HG02623 (cell line): Measurements from ENCODE around the gene KCNQ1.

Source experiments
- ATAC-seq: cut with Tn5 transposase; IDR thresholded peaks from one replicate; pipeline ENCODE4 v1.9.1; 2021; ENCODE audit warnings: moderate library complexity; ENCODE audit not compliant: unreplicated experiment

KCNQ1 gene

DNA sequence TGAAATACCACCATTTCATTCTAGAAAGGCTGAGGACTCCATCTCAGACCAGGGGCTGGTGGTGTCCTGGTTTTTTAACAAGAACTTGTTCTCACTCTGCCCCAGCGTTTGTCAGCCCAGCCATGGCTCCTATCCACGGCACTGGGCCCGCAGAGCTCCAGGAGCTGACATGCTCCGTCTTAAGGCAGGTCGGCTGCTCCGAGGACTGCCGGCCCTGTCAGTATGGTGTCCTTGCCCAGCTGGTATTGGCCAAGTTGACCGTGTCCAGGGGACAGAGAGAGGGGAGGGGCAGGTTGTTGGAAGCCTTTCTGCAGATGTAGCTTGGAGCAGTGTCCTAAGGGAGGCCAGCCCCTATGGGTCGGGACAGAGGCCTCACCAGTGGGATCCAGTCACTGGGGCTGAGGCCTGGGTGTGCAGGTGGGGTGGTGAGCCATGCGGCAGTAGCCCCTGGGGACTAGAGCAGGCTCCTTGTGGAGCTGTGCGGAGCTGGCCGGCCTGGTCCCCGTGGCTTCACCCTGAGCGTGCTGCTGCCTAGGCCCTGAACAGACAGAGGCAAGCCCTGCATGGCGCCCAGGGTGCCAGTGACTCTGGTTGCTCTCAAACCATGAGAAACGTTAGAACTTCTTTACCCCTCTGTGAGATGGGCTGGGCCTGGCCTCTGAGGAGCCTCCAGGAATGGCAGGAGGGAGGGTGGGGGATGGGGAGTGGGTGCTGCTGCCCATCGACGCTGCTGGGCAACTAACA, 294.9 kb downstream of the KCNQ1 start:
- no peak for ATAC-seq

DNA sequence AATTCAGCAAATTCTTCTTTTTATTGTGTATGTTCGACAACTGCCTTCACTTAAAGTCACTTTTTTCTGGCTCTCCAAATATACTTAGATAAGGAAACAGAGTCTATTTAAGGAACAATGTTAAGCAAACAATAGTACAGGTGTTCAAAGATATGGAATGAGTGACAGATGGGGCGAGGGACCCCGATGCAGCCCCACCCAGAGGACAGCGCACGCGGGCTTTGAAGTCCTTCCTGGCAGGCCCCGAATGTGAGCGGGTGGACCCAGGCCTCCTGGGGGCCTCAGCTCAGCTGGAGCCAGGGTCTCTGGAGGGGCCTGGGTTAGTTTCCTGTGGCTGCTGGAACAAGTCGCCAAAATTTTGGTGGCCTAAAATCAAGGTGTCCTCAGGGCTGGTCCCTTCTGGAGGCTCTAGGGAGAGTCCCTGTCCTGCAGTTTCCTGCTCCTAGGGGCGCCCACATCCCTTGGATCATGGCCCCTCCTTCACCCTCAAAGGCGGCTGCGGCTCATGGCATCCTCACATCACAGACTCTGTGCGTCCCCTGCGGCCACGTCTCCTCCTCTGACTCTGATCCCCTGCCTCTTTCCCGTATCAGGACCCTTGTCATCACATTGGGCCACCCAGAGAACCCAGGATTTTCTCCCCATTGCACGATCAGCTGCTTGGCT, 295.6 kb downstream of the KCNQ1 start:
- ATAC-seq: no peak

DNA sequence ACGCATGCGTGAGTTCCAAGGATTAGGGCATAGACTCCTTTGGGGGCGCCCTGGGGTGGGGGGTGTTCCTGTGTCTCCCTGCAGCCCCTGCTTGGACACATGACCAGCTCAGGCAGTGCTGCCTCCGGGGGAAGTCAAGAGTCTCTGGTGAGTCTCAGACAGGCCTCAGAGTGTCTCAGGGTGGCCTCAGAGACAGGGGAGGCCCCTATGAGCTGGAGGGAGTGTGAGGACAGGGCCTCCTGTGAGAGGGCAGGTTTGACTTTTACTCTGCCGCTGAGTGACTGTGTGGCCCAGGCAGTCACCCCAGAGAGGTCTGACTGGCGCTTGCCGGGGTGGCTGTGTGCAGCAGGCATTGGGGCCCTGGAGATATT, 296.2 kb downstream of the KCNQ1 start:
- no peak for ATAC-seq

DNA sequence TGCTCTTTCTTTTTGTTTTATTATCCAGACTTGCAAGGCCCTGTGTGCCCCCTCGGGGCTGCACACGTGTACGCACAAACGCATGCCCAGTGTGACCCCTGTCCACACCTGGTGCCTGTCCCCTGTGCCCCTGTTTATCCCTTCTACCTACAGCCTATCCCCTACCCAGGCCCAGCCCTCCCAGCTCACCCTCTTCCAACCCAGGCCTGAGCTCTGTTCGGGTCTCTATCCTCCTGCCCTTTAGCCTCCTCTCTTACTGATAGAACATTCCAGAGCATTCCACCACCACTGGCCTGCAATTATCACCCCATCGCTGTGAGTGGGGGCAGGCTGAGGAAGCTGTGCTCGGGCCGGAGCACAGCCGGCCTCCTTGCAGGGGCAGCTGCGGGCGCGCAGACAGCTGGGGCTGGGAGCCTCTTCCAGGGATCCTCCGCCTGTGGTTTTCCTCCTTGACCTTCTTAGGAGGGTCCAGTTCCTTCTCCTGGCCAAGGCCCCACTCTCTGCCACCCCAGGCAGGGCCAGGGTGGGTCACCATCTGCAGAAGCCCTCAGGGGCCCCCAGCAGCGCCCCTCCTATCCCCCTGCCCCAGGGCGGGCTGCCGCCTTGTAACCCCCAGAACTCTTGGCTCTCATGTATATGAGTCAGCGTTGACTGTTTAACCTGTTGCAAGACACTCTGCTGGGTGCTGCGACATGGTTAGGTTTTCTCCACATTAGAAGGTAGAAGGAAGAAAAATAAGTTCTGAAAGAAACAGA, 296.7 kb downstream of the KCNQ1 start:
- no peak for ATAC-seq

DNA sequence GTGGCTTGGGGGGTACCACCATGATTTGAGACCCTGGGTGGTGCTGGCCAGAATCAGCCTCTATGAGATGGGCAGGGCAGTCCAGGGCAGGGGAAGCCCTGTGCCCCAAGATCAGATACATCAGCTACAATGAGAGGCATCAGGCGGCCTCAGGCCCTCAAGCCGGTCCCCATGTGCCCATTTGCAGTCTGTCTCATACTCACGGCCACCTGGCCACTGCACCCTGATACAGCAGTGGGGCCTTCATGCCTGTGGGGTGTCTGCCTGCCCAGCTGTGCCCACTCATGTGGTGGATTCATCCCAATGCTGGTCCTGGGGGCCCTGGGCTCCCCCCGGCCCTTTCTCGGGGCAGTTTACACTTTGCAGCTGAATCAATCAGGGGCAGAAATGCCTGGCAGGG, 297.4 kb downstream of the KCNQ1 start:
- ATAC-seq: no peak

DNA sequence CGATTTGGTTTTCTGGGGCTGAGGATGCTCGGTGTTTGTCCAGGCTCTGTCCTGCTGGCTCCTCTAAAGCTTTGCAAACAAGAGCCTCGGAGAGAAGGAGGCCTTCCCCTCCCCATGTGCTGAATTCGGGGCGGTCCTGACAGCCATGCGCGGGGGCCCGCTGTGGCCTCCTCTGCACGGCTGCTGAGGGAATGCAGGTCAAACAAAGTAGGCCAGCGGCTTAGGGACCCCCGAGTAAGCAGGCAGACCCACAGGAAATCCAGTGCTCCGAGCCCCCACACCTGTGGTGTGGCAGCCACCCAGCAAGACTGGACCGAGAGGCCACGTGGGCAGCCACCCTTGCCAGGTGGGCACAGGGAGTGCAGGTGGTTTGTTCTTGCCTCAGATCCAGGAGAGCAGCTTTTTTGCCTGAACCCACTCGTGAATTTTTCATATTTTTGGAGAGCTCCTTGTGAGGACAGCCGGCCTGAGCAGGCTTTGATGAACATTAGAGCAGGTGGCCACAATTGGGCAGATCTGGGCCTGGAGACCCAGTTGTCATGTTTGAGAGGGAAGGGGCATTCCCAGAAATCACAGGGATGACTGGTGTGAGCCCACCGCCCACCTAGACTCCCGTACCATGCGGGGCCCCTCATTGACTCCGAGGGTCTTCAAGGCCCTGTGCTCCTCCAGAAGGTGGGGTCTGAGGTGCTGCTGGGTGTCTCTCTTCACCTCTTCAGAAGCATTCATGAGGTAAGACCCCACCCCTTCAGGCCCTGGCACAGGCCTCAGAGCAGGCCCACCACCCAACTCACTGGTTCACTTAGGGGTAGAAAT, 298.0 kb downstream of the KCNQ1 start:
- ATAC-seq: no peak

DNA sequence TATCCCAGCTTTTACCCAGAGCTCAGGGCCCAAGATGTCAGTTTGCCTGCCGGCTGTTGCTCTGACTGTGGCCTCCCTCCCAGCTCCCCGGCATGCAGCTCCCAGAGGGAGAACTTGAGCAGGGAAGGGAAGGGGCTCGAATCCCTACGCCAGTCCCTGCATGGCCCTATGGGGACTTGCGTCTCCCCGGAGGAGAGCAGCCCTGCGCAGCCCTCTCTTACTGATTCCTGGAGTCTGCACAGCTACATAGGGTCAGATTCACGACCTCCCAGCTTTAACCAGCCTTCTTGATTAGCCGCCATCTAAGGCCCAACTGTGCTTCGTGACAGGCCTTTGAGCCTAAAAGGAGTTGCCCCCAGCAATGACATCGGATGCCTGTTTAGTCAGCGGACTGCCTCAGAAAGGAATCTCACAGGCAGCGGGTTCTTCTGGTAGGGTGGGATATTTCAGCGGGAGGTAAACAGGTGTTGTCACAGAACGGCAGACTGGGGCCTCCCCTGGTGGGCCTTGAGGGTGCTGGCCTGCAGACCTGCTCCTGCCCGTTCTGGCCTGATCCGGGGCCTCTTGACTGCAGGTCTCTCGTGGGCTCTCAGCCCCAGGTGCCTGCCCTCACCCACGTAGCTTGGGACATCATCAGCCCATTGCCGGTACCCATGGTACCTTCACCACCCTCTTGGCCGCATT, 298.8 kb downstream of the KCNQ1 start:
- ATAC-seq: no peak

DNA sequence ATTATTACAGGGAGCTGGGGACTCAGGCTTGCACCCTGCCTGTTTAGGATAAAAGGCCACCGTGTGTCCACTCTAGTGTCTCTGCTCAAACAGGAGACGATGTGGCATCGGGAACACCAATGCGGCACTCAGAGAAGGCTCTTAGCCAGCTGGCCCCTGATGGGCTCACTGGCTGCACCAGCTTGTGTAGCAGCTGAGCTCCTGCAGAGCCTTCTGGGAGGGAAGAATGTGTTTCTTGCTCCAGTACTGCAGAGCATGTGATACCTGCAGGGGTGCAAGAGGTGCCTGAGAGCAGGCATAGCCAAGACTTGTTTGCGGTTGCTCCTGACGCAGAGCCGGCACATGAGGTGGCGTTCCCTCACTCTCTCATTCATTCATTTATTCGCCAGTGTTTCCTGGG, 299.4 kb downstream of the KCNQ1 start:
- no peak for ATAC-seq

DNA sequence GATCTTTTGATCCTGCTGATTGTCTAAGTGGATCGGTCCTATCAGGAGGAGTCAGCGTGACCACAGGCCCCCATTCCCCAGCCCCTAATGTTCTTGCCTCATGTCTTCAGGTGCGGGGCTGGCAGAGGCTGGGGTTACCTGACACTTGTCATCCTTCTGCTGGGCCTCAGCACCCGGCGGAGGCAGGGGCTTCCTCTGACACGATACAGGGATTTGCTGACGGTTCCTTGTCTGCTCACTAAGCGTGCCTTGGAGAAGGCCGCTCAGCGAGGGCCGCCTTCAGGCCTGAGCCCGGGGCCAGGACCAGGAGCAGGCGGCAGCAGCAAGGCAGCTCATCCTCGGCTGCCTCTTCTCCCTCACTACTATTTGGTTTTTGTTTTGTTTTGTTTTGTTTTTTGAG, 300.7 kb downstream of the KCNQ1 start:
- no peak for ATAC-seq

DNA sequence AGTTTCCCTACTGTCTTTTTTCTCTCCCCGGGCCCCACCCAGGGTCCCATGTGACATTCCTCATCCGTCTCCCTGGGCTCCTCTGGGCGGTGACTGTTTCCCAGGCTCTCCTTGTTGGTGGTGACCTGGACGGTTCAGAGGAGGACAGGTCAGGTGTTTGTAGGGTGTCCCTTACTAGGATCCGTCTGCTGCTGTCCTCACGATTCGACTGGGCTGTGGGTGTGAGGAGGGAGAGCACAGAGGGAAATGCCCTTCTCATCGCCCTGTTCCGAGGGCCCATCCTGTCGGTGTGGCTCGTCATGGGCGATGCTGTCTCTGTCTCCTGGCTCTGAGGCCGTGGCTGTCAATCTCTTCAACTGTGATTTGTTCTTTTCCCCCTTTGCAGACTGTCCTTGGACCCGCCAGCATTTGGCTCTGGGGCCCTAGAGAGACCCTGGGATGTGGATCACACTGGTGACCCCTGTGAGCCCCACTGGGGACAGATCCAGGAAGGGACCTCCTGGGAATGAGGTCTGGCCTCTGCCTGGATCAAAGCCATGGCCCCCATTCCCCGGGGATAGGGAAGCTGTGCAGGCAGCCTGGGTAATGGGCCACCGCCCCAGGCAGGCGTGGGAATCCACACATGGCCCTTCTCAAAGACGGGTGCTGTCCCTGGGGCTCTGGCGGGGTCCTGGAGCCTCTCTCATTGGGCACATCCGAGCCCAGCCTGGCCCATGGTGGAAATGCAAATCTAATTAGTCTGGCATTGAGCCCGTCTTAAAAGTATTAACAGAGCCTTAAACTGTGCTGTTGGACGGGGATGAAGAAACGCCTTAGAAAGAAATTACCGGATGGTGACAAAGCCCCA, 301.8 kb downstream of the KCNQ1 start:
- no peak for ATAC-seq

DNA sequence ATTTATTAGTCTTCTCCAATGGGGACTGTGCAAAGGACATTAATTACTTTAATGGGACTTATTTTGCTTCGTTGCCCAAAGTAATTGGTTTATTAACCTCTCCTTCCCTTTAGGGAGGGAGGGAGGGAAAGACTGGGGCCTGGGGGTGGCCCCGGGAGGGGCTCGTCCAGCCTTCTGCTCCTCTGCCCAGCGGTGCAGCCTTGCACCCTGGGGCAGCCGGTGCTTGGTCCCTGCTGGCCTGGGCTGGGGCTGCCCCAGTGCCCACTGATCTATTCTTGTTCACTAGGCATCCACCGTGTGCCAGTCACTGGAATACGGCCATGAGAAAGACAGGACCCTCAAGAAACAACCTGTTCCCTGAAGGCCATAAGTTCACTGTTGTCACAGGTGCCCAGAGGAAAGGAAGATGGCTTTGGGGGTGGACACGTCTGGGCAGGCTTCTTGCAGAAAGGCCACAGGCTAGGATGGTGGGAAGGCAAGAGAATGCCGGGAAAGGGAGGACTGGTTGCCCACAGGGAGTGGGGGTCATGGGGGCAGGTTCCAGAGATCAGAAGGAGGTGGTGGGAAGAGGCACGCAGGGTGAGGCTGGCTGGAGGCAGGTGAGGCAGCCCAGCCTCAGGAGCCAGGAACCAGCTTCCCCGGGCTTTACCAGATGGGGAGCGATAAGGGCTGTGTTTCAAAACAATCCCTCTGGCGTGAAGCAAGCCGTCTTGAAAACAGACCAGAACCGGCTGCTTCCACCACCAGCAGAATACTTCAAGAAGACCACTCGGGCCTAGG, 302.6 kb downstream of the KCNQ1 start:
- no peak for ATAC-seq

DNA sequence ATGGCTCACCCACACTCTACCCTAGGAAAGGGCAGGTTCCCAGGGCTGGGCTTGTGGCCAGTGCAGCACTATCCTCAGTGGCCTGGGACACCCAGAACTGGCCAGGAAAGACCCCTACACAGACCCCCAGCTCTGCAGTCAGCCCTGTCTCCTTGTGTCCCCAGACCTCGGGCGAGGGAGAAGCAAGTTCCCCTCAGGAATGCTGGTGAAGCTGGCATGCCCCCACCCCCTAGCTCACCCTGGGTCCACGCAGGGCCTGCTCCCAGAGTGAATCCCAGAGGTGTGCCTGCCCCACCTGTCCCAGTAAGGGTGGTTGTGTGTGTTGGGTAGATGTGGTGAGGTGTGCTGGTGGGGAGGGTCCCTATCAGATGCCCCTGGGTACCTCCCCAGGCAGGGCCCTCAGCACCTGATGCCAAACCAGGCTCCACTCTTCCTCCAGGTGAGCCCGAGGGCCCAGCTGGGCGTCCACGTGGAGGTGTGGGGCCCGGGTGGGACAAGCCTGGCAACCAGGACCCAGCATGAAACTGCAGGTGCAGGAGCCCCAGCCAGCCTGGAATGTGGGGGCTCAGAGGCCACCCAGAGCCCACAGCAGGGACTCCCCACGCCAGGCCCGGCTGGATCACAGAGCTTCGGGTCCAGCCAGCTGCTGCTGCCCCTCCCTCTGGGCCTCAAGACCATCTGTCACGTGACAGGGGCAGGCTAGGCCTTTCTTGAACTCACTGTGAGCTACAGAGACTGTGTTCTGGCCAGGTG, 303.4 kb downstream of the KCNQ1 start:
- ATAC-seq: no peak

DNA sequence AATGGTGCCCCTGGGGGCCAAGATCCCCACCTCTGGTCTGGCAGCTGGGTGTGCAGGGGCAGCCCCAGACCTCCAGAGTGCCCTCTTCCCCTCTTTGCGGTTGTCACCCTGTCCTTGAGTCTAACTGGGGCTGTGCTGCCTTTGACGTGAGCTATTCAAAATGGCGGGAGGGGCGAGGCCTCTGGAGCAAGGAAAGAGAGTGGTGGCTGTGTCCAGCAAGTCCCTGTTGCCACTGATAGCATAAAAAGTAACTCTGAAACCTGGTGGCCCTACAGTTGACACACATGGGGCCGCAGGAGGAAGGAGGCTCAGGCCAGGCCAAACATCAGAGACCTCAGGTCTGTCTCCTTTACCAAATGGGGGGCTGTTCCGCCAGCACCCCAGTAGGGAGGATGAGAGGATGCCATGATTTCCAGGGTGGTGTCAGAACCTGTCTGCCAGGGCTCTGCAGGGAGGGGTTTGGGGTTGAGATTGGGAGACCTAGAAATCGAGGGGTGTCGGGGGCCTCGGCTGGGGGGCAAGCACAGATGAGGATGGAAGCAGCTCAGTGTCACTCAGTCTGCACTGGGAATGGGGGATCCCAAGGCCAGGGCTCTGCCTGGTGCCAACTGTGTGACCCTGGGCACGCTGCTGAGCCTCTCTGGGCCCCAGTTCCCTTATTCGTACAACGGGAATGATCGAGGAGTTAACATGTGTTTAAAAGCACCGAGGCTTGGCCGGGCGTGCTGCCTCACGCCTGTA, 304.2 kb downstream of the KCNQ1 start:
- no peak for ATAC-seq

DNA sequence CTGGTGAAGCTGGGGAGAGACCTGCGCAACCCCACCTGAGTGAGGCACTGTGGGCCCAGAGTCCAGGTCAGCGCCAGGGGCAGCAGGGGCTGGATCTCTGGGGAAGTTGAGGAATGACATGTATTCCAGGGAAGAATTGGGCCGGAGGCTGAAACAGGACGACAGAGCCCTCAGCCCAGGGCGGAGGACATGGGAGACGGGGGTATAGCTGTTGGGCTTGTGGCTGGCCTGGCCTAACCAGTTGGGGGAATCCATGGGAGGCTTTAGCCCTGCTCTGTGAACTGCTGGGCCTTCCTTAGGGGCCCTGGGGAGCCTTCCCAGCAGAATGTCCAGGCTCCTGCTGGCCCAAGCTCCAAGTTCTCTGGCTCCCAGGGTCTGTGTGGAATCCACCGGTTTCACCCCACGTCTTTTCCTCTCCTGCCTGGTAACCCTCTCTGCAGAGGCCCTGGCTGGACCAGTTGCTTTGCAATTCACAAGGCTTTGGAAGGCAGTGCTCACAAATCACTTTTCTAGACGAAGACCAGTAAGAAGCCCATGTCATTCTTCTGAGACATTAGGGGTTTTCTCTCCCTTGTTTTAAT, 305.4 kb downstream of the KCNQ1 start:
- ATAC-seq: no peak

DNA sequence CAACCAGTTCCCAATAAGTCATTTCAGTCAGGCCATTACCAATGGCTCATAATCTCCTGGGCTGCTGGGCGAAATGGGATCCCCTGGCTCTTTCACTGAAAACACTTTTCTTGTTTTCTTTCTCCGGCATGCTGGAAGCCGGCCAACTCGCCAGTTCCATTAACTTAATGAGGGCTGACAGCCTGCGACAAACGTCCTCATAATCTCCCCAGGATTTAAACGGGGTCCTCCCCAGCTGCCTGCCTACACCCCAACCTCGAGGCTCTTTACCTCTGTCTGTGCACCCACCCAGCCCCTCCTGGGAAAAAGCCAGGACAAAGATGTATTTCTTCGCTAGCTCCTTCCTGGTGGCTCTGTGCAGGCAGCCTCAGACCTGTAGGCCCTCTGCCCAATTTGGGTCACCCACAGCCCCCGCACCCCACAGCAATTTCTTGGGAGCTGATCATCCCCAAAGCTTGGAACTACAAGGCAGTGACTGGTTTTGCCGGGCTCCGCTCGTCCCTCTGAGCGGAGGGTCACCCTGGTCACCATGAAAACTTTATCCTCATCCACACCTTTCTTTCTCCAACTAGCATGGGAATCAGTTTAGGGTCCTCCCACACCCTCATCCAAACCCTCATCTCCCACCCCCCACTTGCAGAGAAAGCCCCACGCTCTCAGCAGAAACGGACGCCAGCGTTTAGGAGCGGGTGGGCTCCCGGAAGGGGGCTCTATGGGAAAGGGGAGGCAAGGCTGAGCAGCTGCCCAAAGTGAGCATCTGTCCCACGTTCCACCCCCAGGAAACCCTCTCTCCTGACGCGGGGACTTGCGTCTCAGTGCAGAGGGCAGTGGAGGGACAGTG, 306.1 kb downstream of the KCNQ1 start:
- ATAC-seq: no peak

DNA sequence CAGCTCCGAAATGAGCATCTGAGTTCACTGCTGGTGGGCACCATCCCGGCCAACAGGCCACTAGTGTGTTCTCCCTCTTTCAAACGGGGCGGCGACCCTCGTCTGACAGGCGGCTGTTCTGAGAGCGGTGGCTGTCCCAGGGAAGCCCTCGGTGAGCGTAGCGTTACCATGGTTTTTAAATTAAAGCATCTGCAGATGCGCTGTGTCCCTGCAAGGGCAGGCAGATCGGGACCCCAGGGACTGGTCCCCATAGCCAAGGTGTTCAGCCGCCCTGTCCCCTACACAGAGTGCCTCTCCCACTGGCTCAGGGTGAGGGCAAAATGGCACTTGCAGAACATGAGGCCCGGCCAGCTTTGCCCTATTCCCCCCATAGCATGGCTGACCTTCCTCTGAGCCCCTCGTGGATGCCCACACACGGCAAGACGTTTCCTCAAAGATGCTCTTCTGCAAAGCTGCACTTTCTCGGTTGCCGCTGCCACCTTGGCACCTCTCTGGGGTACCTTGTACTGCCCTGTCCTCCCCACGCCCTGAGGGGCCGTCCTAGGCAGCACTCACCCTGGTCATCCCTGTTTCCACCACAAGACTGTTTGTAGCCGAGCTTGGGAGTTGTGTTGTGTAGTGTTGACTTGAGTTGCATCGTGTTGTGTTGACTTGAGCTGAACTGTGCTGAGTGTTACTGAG, 306.9 kb downstream of the KCNQ1 start:
- ATAC-seq: no peak
